OCI-LY1 (cell line): ENCODE measurements around the gene ZNF362.

Experiments
- CTCF ChIP-seq: fragments of 200-600 bp; sonication (generic), shearing (Covaris generic); IDR thresholded peaks from 2 replicates; pipeline ENCODE4 v1.5.1; 2017; ENCODE audit warnings: mild to moderate bottlenecking, antibody characterized with exemption, low read length, moderate library complexity, mixed read lengths
- EZH2 ChIP-seq: fragments of 200-600 bp; sonication (generic), shearing (Covaris generic); IDR thresholded peaks from 2 replicates; pipeline ENCODE4 v1.8.0; 2017; ENCODE audit warnings: borderline replicate concordance, mixed run types, mild to moderate bottlenecking, antibody characterized with exemption, low read length, moderate library complexity, mixed read lengths

- TF ChIP-seq CTCF: no peak
- TF ChIP-seq EZH2: no peak
Observed at GRCh38 chr1:33296824-33297223, 40.5 kb downstream of the ZNF362 start.
